ENCODE results near the gene LRRC7. TPM values are rescaled to one million over a fixed set of nuclear protein-coding genes. Genes with fewer than 3 reads are reported as not detected.

LRRC7 gene
- total and polyA plus RNA-seq, 11 donors: 0.25 to 4.1 (median 0.49) TPM; not detected in 1

DNA sequence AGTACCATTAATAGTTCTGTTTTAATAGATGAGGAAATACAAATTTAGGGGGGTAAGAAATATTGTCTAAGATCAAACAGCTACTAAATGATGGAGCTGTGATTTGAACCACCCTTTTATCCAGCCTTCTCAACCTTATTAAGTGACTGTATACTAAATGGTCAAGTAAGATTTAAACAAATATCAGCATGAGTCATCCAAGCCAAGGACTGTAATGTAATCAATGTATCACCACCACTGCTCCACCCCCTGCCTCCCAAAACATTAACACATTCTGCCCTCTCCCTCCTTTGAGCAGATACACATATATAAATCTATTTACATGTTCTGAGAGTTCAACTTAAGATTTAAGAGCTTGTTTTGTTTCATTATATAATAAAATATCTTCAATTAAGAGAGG is 578.8 kb downstream of the LRRC7 start:
- TF ChIP-seq, protein P1, sequence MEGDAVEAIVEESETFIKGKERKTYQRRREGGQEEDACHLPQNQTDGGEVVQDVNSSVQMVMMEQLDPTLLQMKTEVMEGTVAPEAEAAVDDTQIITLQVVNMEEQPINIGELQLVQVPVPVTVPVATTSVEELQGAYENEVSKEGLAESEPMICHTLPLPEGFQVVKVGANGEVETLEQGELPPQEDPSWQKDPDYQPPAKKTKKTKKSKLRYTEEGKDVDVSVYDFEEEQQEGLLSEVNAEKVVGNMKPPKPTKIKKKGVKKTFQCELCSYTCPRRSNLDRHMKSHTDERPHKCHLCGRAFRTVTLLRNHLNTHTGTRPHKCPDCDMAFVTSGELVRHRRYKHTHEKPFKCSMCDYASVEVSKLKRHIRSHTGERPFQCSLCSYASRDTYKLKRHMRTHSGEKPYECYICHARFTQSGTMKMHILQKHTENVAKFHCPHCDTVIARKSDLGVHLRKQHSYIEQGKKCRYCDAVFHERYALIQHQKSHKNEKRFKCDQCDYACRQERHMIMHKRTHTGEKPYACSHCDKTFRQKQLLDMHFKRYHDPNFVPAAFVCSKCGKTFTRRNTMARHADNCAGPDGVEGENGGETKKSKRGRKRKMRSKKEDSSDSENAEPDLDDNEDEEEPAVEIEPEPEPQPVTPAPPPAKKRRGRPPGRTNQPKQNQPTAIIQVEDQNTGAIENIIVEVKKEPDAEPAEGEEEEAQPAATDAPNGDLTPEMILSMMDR (IDR thresholded peaks at IDR 0.05): no peak
- TF ChIP-seq POLR2A (IDR thresholded peaks at IDR 0.05): no peak
- no peak for DNase-seq
- H3K9me3 ChIP-seq: no peaks in the 10 kb centered on the region
- intact Hi-C loops (cut with DNase I): no loop called here
- no peaks in the 10 kb centered on the region for H3K27me3 ChIP-seq
- H3K4me1 ChIP-seq: peaks cover 0 to 12% (median 0%) of the 10 kb centered on the region in 12 donors
- ATAC-seq: no peak
- H3K4me3 ChIP-seq: no peak overlapping the region
- H3K36me3 ChIP-seq: peaks cover 0 to 81% (median 33%) of the 10 kb centered on the region in 9 donors
- H3K27ac ChIP-seq: no peak overlapping the region

DNA sequence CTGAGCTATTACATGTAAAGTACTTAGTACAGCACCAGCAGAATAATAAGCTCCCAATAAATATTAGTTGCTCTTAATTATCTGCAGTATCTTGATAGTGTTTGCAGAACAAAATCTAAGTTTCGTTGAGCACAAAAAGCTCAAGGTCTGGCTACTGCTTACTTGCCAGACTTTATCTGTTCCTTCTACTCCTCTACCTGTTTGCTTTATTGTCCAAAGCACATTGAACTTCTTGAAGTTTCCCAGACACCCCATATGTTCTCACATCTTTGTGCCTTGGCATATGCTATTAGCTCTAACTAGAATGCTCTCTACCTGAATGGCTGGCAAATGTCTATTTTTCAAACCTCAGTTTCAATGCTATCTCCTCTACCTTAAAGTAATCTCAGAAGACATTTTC is 582.7 kb downstream of the LRRC7 start:
- no peak for ATAC-seq

DNA sequence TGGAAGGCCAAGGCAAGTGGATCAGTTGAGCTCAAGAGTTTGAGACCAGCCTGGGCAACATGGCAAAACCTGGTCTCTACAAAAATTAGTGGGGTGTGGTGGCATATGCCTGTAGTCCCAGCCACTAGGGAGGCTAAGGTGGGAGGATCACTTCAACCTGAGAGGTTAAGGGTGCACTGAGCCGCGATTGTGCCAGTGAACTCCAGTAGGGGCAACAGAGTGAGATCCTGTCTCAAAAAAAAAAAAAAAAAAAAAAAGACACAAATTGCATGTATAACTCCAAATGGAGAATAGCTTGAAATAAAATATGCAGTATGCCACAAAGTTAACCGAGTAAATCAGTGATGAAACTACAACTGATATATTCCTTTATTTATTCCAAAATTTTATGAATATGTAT is 586.0 kb downstream of the LRRC7 start:
- no peak for TF ChIP-seq POLR2A (IDR thresholded peaks at IDR 0.05)
- TF ChIP-seq, protein P1 (IDR thresholded peaks at IDR 0.05): no peak
- intact Hi-C loops (cut with DNase I): no loop called here
- 93 to 95% (median 95%) methylated on average over 3 of the region's 3 CpGs for WGBS, 4 donors
- no peak for ATAC-seq
- no peak overlapping the region for H3K27ac ChIP-seq
- no peak overlapping the region for H3K4me3 ChIP-seq
- no peaks in the 10 kb centered on the region for H3K27me3 ChIP-seq
- no peak for DNase-seq
- peaks cover 0 to 85% (median 10%) of the 10 kb centered on the region in 9 donors for H3K36me3 ChIP-seq
- no peaks in the 10 kb centered on the region for H3K4me1 ChIP-seq
- no peaks in the 10 kb centered on the region for H3K9me3 ChIP-seq

More for the DNA sequence above, 582.7 kb downstream of the LRRC7 start:
- intact Hi-C loops (cut with DNase I): no loop called here
- Histone ChIP-seq H3K9me3 (no peaks in the 10 kb centered on the region), H3K4me3 (no peak overlapping the region), H3K4me1 (no peaks in the 10 kb centered on the region), H3K36me3 (peaks cover 0 to 92% (median 22%) of the 10 kb centered on the region in 9 donors), H3K27ac (no peak overlapping the region), H3K27me3 (no peaks in the 10 kb centered on the region)
- 89 to 91% (median 90%) methylated on average over 1 of the region's 1 CpG for WGBS, 4 donors
- no peak for DNase-seq
- no peak for TF ChIP-seq POLR2A (IDR thresholded peaks at IDR 0.05)
- TF ChIP-seq, protein P1 (IDR thresholded peaks at IDR 0.05): no peak

DNA sequence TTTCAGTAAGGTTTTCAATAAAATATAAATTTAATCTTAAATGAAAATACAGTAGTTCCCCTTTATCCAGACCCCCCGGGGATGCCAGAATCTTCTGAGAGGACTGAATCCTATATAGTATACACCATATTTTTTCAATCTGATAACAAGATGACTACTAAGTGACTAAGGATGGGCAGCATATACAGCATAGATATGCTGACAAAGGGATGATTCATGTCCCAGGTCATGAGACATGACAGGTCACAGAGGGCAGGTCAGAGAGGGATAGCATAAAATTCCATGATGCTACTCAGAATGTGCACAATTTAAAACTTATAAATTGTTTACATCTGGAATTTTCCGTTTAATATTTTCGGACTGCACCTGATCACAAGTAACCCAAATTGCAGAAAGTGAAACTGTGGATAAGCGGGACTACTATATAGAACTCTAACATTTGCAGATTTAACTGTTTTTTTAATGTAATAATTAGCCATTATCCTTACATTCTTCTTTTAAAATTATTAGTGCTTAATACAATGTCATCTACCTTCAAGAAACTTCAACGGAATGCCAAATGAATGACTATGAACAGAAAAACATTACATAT is 588.9 kb downstream of the LRRC7 start:
- H3K4me1 ChIP-seq: no peaks in the 10 kb centered on the region
- intact Hi-C loops (cut with DNase I): no loop called here
- H3K27me3 ChIP-seq: no peaks in the 10 kb centered on the region
- DNase-seq (no peak), ATAC-seq (no peak)
- no peaks in the 10 kb centered on the region for H3K9me3 ChIP-seq
- H3K4me3 ChIP-seq: no peak overlapping the region
- WGBS, 4 donors: 95 to 98% (median 95%) methylated on average over 5 of the region's 5 CpGs
- peaks cover 0 to 73% (median 11%) of the 10 kb centered on the region in 9 donors for H3K36me3 ChIP-seq
- TF ChIP-seq POLR2A (IDR thresholded peaks at IDR 0.05): no peak
- TF ChIP-seq, protein P1 (IDR thresholded peaks at IDR 0.05): no peak
- no peak overlapping the region for H3K27ac ChIP-seq
